A172 (cell line): ENCODE measurements around the gene ZNF415. TPM values are rescaled to one million over a fixed set of nuclear protein-coding genes. Genes with fewer than 3 reads are reported as not detected.
A peak's percentile ranks its signal among the peaks of the same experiment; 100 is the strongest.
"Not testable (repeated sequence)": the region's sequence is repeated elsewhere in the genome, so short reads cannot be mapped to it uniquely, and the experiment has no call there.

Experiments used
- DNase-seq: peaks from one replicate; pipeline ENCODE4 v3.0.0-alpha.2; 2015; ENCODE audit warnings: low spot score
- total RNA-seq: library from RNA; depleted of rRNA; stranded (reverse); fragments of >200 nt; shearing (Covaris generic); gene quantifications from 2 replicates; pipeline ENCODE4 v1.2.3, GENCODE V29; 2014; rRNA removed

The ZNF415 gene
- 0.22 TPM in 1 of 2 replicates, not detected in the other for total RNA-seq

DNA sequence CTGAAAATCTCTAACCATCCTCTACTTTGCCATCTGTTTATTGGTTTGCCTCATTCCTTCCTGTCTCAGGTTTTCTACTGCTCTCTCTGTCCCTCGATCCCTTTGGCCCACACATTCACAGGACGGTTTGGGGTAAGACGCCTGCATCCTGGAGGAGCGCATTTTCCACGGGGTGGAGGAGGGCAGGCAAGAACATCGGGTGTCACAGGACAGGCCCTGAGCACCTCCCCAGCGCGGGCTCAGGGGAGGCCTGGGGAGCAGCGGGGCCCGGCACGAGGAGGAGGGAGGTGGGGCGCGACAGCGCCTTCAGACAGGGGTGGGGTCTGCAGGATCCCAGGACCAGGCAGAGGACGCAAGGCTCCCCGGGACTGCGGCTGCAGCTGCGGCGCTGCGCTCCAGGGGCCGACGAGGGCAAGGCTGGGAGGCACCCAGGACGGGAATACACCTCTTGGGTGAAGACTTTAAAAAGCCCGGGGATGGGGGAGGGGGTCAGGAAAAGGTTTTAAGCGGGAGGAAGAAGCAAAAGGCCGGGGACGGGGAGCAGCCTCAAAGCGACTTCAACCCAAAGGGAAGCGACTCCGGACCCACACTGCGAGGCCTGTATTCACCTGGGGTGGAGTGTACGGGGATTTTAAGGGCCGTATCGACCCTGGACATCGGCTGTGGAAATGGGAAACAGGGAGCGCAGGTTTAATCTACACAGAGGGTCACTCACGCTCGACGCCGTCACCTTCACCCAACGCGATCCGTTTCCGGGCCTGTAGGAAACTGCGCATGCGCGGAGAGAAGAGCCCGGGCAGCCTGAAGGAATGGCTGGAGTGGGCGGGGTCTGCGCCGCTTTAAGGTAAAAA is at the start of gene ZNF415:
TSS of gene ZNF415 (minus strand) at position 770 of the 851 bp plus-strand sequence. CDS start 10,234 bp downstream, outside the sequence.
- DNase-seq: no peak

DNA sequence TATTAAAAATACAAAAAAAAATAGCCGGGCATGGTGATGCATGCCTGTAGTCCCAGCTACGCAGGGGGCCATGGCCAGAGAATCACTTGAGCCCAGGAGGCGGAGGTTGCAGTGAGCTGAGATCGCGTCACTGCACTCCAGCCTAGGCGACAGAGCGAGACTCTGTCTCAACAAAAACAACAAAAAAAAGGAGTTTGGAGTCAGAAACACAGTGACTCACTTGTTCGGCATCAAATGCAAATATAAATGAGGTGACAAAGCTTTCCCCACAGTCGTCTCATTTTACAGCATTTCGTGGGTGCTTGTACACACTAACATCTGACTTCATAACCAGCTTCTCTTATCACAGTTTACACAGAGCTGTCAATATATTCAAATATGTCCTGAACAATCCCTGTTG is 49.5 kb upstream of the ZNF415 start:
- peak; percentile 69 for DNase-seq

DNA sequence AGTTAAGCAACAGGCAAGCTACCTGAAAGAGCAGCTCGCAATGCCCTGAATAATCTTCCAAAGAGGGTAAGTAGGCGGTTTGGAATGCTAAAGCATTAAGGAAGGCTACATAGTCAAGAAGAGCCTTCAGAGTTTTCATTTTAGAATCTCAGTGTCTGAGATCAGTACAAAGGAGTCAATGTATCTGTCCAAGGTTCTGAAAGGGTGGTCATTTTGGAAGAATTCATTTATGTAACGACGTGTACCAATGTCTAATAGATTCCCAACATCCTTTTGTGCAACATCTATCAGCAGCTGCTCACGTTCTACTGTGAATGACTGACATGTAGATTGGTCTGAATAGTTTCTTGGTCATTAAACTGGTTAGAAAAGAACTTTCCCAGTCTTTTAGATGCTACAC is 45.3 kb upstream of the ZNF415 start:
- DNase-seq: no peak

DNA sequence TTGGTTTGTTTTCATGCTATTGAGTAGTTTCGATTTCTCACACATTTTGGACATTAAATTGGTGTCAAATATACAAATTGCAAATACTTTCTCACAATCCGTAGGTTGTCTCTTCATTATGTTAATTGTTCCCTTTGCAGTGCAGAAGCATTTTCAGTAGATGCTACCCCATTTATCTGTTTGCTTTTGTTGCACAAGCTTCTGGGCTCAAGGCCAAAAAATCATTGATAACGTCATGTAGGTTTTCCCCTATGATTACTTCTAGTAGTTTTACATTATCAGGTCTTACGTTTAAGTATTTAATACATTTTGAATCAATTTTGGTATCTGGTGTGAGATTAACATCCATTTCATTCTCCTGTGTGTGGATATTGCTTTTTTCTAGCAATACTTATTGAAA is 40.2 kb upstream of the ZNF415 start:
- DNase-seq: no peak

DNA sequence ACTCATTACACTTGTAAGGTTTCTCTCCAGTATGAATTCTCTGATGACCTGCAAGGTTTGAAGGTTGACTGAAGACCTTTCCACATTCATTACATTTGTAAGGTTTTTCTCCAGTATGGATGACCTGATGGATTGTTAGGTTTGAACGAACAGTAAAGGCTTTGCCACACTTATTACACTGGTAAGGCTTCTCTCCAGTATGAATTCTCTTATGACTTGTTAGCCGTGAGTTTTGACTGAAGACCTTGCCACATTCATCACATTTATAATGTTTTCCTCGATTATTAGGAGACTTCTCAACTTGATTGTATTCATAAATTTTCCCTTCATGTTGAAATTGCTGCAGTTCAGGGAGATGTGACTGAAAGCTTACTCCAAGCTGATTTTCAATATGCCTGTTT is 33.0 kb upstream of the ZNF415 start:
- DNase-seq: no peak

DNA sequence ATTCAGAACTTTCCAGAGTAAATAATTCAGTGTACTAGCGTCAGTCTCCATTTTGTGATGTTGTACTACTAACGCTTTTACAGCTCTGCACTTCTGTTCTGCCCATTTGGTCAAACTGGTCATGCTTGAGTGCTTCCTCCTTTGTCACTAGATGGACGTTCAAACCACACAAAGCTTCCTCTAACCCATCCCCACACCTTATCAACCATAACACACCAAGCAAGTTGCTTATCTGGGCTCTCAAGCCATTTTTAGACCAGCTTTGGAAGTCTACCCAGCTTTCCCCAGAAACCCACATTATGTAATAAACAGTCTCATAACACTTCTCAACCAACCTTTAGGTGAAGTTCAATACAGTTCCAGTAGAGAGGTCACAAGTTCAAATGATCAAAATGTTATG is 28.4 kb upstream of the ZNF415 start:
- no peak for DNase-seq

DNA sequence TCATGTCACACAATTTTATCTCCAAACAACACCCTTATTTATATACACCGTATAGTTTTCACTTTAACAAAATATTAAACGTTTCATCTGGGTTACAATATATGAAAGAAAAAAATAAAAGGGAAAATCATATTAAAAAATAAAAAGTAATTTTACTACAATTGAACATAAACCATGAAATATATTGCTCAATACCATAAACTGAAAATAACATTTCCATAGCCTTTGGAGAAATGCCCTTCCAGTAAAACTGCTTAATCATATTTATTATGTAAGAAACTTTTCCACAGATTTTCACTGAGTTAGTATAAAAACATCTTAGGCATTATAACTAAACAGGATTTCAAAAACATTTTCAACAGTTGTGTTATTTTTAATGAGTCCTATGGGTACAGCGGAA is 27.6 kb upstream of the ZNF415 start:
- no peak for DNase-seq

DNA sequence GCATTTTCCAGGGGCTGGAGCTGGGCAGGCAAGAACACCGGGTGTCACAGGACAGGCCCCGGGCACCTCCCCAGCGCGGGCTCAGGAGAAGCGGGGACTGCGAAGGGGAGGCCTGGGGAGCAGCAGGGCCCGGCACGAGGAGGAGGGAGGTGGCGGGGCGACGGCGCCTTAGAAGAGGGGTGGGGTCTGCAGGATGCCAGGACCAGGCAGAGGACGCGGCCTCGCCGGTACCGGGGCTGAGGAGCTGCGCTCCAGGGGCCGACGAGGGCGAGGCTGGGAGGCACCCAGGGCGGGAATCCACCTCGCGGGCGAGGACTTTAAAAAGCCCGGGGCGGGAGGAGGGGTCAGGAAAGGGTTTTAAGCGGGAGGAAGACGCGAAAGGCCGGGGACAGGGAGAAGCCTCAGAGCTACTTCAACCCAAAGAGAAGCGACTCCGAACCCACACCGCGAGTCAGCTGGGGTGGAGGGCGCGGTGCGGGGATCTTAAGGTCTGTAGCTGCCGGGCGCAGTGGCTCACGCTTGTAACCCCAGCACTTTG is 25.5 kb upstream of the ZNF415 start:
- DNase-seq: peak; percentile 41

DNA sequence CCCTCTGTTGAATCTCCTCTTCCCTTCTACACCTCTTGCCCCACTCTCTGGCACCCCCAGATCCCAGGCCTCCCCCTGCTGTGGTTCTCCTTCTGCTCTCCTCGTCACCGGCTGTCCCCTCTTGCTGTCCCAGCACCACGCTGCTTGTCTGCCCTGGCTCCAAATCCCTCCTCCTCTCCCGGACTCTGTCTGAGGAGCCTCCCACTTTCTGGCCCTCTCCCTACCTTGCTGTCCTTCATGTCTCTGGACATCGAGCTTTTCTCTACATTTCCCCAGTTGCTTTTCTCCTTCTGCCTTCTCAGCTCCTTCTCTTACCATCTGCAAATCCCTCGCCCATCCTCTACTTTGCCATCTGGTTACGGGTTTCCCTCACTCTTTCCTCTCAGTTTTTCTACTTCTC is 24.9 kb upstream of the ZNF415 start:
- DNase-seq: no peak

DNA sequence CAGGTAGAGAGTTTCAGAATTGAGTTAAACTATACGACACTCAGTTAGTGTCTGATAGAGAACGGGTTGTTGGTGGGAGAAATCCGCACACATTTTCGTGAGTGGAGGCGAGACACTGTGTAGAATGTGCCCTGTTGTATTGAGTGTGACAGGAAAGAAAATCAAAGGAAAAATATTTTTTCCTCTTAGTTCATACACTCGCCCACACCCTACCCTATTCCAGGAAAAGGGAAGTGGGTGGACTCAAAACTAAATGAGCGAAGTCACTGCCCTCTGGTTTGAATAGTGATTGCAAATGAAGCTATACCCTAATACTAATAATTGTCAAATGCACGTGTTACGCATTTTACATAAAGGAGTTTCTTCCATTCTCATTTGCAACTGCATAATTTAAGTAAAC is 24.1 kb upstream of the ZNF415 start:
- no peak for DNase-seq

DNA sequence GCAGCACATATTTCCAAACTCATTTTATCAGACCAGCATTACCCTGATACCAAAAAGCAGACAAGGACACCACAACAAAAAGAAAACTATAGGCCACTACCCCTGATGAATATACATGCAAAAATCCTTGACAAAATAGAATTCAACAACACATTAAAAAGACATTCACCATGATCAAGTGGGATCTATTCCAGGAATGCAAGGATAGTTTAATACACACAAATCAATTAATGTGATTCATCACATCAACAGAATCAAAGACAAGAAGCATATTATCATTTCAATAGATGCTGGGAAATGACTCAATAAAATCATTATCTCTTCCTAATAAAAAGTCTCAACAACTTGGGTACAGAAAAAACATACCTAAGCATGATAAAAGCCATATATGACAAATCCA is 14.9 kb upstream of the ZNF415 start:
- DNase-seq: no peak

DNA sequence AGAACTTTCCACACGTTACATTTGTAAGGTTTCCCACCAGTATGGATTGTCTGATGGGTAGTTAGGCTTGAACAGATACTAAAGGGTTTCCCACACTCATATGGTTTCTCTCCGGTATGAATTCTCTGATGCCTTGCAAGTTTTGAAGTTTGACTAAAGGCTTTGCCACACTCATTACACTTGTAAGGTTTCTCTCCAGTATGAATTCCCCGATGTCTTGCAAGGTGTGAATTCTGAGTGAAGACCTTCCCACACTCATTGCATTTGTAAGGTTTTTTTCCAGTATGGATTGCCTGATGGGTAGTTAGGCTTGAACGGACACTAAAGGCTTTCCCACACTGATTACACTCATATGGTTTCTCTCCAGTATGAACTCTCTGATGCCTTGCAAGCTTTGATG is 7.6 kb upstream of the ZNF415 start:
- no peak for DNase-seq

DNA sequence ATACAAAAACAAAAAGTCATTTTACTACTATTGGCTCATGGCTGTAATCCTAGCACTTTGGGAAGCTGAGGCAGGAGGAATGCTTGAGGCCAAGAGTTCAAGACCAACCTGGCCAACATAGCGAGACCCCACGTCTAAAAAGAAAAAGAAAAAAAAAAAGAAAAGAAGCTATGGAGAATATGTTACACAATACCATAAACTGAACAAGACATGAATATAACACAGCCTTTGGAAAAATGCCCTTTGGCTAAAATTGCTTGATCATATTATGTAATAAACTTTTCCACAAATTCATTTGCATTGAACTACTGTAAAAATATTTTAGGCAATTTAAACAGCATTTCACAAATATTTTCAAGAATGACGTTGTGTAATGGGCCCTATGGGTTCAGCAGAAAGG is 3.7 kb upstream of the ZNF415 start:
- DNase-seq: no peak

DNA sequence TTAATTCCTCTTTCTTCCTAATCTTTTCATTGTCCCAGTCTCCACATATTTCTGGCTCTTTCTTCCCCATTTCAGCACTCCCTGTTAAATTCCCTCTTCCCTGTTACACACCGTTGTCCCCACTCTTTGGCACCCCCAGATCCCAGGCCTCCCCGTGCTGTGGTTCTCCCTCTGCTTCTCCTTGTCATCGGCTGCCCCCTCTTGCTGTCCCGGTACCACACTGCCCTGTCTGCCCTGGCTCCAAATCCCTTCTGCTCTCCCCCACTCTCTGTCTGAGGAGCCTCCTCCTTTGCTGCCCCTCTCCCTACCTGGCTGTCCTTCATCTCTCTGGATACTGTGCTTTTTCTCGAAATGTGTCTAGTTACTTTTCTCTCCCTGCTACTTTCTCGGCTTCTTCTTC is 983 bp downstream of the ZNF415 start:
- no peak for DNase-seq

DNA sequence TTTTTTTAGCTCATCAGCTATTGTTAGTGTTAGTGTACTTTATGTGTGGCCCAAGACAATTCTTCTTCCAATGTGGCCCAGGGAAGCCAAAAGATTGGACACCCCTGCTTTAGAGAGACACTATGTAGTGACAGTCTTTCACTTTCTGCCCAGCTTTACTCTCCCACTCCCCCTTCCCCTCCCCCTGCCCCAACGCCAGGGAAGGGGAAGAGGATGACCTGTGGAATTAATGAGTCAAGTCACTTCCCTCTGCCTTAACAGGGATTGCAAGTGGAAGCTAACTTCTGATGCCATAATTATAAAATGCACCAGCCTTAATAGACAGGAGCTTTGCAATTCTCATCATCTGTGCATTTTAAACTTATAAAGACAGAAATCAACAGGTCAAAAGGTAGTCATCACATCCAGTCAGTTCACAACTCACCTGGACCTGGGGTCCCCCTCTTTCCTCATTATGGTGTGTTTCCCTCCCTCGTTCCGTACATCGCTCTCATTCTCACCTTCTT is 1.6 kb downstream of the ZNF415 start:
- DNase-seq: no peak

DNA sequence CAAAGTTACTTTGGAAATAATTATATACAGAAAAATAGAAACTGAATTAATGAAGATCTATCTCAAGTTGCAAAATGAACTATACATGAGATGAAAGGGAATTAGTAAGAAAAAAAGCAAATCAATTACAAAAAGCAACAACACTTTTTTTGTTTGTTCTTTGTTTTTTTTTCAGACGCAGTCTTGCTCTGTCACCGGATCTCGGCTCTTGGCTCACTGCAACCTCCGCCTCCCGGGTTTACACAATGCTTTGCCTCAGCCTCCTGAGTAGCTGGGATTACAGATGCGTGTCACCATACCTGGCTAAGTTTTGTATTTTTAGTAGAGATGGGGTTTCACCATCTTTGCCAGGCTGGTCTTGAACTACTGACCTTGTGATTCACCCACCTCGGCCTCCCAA is 2.2 kb downstream of the ZNF415 start:
- no peak for DNase-seq

DNA sequence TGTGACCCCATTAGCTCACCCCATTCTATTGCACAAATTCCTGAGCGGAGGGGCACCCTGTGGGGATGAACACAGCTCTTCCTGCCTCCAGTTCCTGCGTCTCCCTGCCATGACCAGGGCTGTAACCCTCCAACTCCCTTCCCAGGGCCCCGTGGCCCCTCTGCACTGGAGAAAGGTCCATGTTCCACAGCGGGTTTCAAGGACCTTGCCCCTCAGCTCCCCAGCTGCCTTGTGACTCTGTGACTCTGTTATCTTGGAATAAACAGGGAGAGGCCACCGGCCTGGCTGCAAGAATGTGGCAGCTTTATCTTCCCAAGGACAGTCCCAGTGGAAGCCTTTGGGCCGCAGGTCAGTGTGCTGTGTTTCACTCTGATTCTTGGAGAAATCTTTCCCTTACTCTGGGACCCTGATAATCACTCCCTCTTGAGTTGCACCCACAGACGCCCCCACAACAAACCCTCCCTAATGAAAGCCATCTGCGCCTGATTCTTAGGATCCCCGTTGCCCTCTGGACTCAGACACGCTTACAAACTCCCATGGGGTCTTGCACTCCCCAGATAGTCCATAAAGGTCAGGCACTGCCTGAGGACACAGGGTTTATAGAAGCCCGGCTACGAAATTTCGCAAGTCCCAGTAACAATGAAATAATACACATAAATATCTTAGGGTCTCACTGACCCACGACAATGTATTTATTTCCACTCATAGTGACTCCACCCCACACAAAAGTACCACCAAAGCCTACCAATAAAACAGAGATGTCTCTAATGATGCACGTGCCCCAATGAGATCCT is 5.8 kb downstream of the ZNF415 start:
- DNase-seq: not testable (repeated sequence)

DNA sequence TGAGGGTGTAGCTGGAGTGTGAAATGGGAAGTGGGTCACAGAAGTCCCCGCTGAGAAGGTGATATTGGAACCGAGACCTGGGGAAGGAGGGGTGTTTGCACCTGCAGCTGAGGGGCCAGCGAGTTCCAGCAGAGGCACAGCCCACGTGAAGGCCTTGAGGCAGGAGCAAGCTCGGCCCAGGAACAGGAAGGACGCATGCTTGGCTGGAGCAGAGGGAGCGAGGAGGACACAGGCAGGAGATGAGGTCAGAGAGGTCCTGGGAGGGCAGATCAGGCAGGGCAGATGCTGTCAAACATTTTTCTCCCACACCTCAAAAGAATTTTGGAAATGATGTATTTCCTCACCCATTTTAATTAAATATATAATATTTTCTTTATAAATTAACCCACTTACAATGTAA is 9.3 kb downstream of the ZNF415 start:
- DNase-seq: no peak

DNA sequence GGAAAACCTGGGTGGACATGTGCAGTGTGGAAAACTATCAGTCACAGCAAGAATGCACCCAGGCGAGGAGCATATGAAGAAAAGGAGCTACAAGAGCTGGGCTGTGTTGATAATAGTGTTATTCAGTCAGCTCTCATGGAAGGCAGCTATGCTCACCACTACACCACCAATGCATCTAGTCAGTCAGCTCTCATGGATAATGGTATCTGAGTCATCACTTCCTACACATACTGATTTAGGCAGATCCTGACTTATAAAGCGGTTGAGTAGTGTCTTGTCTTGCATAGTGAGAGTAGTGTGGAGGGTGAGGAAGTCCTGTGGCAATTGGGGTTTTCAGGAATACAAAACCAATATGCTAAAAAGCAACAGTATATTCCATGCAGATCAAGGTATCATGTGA is 20.4 kb downstream of the ZNF415 start:
- peak; percentile 23 for DNase-seq

DNA sequence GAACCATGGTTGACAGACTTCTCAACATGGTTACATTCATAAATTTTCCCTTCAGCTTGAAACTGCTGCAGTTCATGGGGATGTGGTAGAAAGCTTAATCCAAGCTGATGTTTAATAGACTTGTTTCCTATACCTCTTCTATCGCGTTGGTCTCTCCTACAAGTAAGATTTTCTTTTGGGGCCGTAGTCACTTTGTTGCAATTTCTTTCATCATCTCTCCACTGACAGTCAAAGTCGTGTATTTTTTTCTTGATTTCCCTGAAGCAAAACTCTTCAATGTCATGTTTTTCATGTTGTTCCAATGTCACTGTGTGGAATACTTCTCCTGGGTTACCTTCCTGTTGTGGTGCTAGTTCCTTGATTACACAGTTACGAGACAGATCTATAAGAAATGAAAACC is 23.2 kb downstream of the ZNF415 start:
- DNase-seq: no peak

DNA sequence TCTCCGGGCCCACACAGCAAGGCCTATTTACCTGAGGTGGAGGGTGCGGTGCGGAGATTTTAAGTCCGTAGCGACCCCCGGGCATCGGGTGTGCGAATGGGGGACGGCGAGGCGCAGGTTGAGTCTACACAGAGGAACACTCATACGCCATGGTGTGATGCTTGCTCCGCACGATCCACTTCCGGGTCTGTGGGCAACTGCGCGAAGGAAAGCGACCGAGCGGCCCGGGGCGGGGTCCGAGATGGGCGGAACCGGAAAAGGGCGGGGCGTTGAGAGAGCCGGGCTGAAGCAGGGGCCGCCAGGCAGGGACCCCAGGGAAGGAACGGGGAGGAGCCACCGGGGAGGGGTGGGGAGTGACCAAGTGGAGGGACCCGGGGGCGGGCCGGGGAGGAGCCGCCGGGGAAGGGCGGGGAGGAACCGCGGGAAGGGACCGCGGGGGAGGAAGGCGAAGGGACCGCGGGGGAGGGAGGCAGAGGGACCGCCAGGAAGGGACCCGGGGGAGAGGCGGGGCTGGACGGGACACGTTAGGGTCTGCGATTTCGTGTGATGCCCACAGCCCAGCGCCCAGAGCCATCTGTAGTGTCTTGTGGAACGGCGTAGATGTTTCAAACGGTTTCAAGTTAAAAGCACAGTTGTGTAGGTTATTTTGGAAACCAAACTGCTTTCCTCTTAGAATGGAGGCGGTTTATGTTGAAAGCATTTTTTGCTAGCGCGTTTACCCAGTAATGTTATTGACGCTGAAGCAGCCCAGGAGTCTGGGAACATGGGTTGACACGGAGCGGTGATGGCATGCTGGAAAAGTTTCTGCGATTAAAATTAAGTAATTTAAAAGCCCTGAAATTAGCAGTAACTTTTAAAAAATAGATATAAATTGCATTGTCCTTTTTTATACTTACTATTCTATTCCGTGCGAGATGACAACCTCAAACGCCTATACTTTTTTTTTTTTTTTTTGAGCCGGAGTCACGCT is 29.2 kb downstream of the ZNF415 start, which contains the start of gene ZNF160:
TSS of gene ZNF160 (minus strand) at position 189 of the 970 bp plus-strand sequence. CDS start 17,146 bp downstream, outside the sequence.
- DNase-seq: peak; percentile 96
